GM19397 (cell line): ENCODE measurements around the gene DLG2.
"Not testable (repeated sequence)": the region's sequence is repeated elsewhere in the genome, so short reads cannot be mapped to it uniquely, and the experiment has no call there.

Experiments used
- ATAC-seq: cut with Tn5 transposase; IDR thresholded peaks from one replicate; pipeline ENCODE4 v1.9.1; 2021; ENCODE audit warnings: mild to moderate bottlenecking, moderate library complexity; ENCODE audit not compliant: unreplicated experiment

The DLG2 gene

GRCh38 chr11:84333221-84333620 lies 1293.9 kb downstream of the DLG2 start:
- no peak for ATAC-seq

GRCh38 chr11:84322211-84322610 lies 1304.9 kb downstream of the DLG2 start:
- no peak for ATAC-seq

GRCh38 chr11:84319863-84320262 lies 1307.3 kb downstream of the DLG2 start:
- ATAC-seq: no peak

GRCh38 chr11:84316866-84317555 lies 1310.1 kb downstream of the DLG2 start:
- no peak for ATAC-seq

GRCh38 chr11:84313830-84314359 lies 1313.2 kb downstream of the DLG2 start:
- no peak for ATAC-seq

- no peak for ATAC-seq
Measured at GRCh38 chr11:84310268-84310667, 1316.9 kb downstream of the DLG2 start.

GRCh38 chr11:84308491-84308890 lies 1318.7 kb downstream of the DLG2 start:
- not testable (repeated sequence) for ATAC-seq

- no peak for ATAC-seq
Measured at GRCh38 chr11:84300092-84300491, 1327.1 kb downstream of the DLG2 start.

GRCh38 chr11:84297570-84297969 lies 1329.6 kb downstream of the DLG2 start:
- no peak for ATAC-seq

- no peak for ATAC-seq
Measured at GRCh38 chr11:84295815-84296214, 1331.3 kb downstream of the DLG2 start.

- no peak for ATAC-seq
Measured at GRCh38 chr11:84292955-84293354, 1334.2 kb downstream of the DLG2 start.

- ATAC-seq: no peak
Measured at GRCh38 chr11:84292006-84292405, 1335.1 kb downstream of the DLG2 start.

GRCh38 chr11:84290647-84291046 lies 1336.5 kb downstream of the DLG2 start:
- ATAC-seq: no peak

GRCh38 chr11:84289381-84289906 lies 1337.7 kb downstream of the DLG2 start:
- ATAC-seq: peak; percentile 89

GRCh38 chr11:84273541-84273940 lies 1353.6 kb downstream of the DLG2 start:
- ATAC-seq: no peak

GRCh38 chr11:84270466-84270865 lies 1356.7 kb downstream of the DLG2 start:
- ATAC-seq: no peak

- ATAC-seq: no peak
Measured at GRCh38 chr11:84264066-84264465, 1363.1 kb downstream of the DLG2 start.

GRCh38 chr11:84261707-84262106 lies 1365.4 kb downstream of the DLG2 start:
- ATAC-seq: no peak

GRCh38 chr11:84260862-84261261 lies 1366.3 kb downstream of the DLG2 start:
- ATAC-seq: no peak

GRCh38 chr11:84256618-84257017 lies 1370.5 kb downstream of the DLG2 start:
- ATAC-seq: no peak

GRCh38 chr11:84255483-84255882 lies 1371.7 kb downstream of the DLG2 start:
- no peak for ATAC-seq

GRCh38 chr11:84250834-84251613 lies 1376.1 kb downstream of the DLG2 start:
- ATAC-seq: no peak
